ENCODE results near the gene SRD5A1. TPM values are rescaled to one million over a fixed set of nuclear protein-coding genes. Genes with fewer than 3 reads are reported as not detected.

SRD5A1 gene
- total RNA-seq, 1 experiment from 2014 or later: 30.4 TPM

- no peaks in the 10 kb centered on the region for H3K4me1 ChIP-seq (ENCODE audit: control insufficient read depth, insufficient read depth, low read length)
- in situ Hi-C loops (cut with HindIII; ENCODE audit: low pct_unique_long_range_greater_than_20kb, low sequenced_read_pairs) (no loop called here), intact Hi-C loops (cut with micrococcal nuclease; ENCODE audit: unreplicated experiment) (no loop called here)
- H3K36me3 ChIP-seq (ENCODE audit: control insufficient read depth, insufficient read depth, low read length): no peaks in the 10 kb centered on the region
- POLR2A ChIA-PET: no interaction called here
- no peak overlapping the region for H3K4me3 ChIP-seq (ENCODE audit: low read depth in 2 of 2, low read length in 2 of 2)
- TF ChIP-seq CTCF (IDR thresholded peaks at IDR 0.05) (no peak), POLR2AphosphoS5 (IDR thresholded peaks at IDR 0.05; ENCODE audit: low read depth, low read length) (no peak)
- TF ChIP-seq, protein P1, sequence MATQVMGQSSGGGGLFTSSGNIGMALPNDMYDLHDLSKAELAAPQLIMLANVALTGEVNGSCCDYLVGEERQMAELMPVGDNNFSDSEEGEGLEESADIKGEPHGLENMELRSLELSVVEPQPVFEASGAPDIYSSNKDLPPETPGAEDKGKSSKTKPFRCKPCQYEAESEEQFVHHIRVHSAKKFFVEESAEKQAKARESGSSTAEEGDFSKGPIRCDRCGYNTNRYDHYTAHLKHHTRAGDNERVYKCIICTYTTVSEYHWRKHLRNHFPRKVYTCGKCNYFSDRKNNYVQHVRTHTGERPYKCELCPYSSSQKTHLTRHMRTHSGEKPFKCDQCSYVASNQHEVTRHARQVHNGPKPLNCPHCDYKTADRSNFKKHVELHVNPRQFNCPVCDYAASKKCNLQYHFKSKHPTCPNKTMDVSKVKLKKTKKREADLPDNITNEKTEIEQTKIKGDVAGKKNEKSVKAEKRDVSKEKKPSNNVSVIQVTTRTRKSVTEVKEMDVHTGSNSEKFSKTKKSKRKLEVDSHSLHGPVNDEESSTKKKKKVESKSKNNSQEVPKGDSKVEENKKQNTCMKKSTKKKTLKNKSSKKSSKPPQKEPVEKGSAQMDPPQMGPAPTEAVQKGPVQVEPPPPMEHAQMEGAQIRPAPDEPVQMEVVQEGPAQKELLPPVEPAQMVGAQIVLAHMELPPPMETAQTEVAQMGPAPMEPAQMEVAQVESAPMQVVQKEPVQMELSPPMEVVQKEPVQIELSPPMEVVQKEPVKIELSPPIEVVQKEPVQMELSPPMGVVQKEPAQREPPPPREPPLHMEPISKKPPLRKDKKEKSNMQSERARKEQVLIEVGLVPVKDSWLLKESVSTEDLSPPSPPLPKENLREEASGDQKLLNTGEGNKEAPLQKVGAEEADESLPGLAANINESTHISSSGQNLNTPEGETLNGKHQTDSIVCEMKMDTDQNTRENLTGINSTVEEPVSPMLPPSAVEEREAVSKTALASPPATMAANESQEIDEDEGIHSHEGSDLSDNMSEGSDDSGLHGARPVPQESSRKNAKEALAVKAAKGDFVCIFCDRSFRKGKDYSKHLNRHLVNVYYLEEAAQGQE (IDR thresholded peaks at IDR 0.05; ENCODE audit: insufficient read depth in 1 of 2, low read depth in 2 of 2, low read length in 1 of 2): no peak
- H3K27me3 ChIP-seq (ENCODE audit: control insufficient read depth, insufficient read depth, low read length): peaks cover 9% of the 10 kb centered on the region
- DNase-seq (ENCODE audit: low read depth, low spot score) (no peak), ATAC-seq (no peak)
- CTCF ChIA-PET: no interaction called here
- no peak overlapping the region for H3K27ac ChIP-seq (ENCODE audit: low read length)
- H3K9me3 ChIP-seq (ENCODE audit: control insufficient read depth, insufficient read depth, low read depth, low read length): no peaks in the 10 kb centered on the region
- no TSS peak for BruUV-seq (replicated peaks)
Measured at GRCh38 chr5:6699357-6699756, 66.1 kb downstream of the SRD5A1 start.

- DNase-seq (ENCODE audit: low read depth, low spot score) (no peak), ATAC-seq (no peak)
- Histone ChIP-seq H3K9me3 (ENCODE audit: control insufficient read depth, insufficient read depth, low read depth, low read length) (no peaks in the 10 kb centered on the region), H3K27me3 (ENCODE audit: control insufficient read depth, insufficient read depth, low read length) (peaks cover 9% of the 10 kb centered on the region), H3K4me1 (ENCODE audit: control insufficient read depth, insufficient read depth, low read length) (no peaks in the 10 kb centered on the region), H3K27ac (ENCODE audit: low read length) (no peak overlapping the region), H3K4me3 (ENCODE audit: low read depth in 2 of 2, low read length in 2 of 2) (no peak overlapping the region), H3K36me3 (ENCODE audit: control insufficient read depth, insufficient read depth, low read length) (no peaks in the 10 kb centered on the region)
- TF ChIP-seq, protein P1 (IDR thresholded peaks at IDR 0.05; ENCODE audit: insufficient read depth in 1 of 2, low read depth in 2 of 2, low read length in 1 of 2): no peak
- intact Hi-C loops (cut with micrococcal nuclease; ENCODE audit: unreplicated experiment) (no loop called here), in situ Hi-C loops (cut with HindIII; ENCODE audit: low pct_unique_long_range_greater_than_20kb, low sequenced_read_pairs) (no loop called here)
- no TSS peak for BruUV-seq (replicated peaks)
- ChIA-PET POLR2A (interaction anchor here (0.6 kb wide), 1 partner anchor 67 kb away, joined by 3 read pairs; the partner anchor contains the start of gene SRD5A1), CTCF (no interaction called here)
Measured at GRCh38 chr5:6700074-6700684, 66.9 kb downstream of the SRD5A1 start.

Data from Panc1 (cell line).